ENCODE results near the gene RAD51B. TPM values are rescaled to one million over a fixed set of nuclear protein-coding genes. Genes with fewer than 3 reads are reported as not detected.

RAD51B gene
- total and polyA plus RNA-seq, 9 donors: 21.6 to 70.1 (median 35.1) TPM

DNA sequence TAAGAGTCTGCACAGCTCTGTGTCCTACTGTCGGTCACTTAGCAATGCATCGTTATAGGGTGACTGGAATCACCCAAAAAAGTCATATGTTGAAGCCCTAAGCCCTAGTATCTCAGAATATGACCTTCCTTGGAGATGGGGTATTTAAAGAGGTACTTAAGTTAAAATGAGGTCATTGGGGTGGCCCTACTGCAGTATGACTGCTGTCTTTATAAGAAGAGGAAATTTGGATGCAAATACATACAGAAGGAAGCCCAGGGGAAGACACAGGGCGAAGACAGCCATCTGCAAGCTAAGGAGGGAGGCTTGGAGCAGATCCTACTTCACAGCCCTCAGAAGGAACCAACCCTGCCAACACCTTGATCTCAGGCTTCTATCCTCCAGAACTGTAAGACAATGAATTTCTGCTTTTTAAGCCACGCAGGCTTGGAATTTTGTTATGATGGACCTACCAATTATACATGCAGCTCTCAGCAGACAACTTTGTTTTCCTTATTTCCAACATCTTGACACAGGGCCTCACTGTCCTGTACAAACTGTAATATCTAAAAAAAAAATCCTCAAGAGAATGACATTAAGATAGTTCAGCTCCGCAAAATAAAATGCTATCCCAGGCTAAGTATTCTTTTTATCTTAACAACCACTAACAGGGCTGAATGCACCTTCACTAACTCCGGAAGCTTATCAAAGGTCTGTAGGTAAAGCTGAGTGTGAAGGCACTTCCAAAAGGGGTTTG lies 932.9 kb downstream of the RAD51B start:
- 55 to 70% (median 70%) methylated on average over 6 of the region's 6 CpGs for WGBS, 3 donors
- TF ChIP-seq POLR2A (IDR thresholded peaks at IDR 0.05): no peak
- TF ChIP-seq EP300 (IDR thresholded peaks at IDR 0.05): no peak
- TF ChIP-seq, protein P1, sequence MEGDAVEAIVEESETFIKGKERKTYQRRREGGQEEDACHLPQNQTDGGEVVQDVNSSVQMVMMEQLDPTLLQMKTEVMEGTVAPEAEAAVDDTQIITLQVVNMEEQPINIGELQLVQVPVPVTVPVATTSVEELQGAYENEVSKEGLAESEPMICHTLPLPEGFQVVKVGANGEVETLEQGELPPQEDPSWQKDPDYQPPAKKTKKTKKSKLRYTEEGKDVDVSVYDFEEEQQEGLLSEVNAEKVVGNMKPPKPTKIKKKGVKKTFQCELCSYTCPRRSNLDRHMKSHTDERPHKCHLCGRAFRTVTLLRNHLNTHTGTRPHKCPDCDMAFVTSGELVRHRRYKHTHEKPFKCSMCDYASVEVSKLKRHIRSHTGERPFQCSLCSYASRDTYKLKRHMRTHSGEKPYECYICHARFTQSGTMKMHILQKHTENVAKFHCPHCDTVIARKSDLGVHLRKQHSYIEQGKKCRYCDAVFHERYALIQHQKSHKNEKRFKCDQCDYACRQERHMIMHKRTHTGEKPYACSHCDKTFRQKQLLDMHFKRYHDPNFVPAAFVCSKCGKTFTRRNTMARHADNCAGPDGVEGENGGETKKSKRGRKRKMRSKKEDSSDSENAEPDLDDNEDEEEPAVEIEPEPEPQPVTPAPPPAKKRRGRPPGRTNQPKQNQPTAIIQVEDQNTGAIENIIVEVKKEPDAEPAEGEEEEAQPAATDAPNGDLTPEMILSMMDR (IDR thresholded peaks at IDR 0.05): no peak
- Histone ChIP-seq H3K4me3 (no peak overlapping the region), H3K9me3 (no peaks in the 10 kb centered on the region), H3K36me3 (no peaks in the 10 kb centered on the region), H3K27ac (peak overlapping the region in 1 of 2 donors; percentile 23), H3K27me3 (no peaks in the 10 kb centered on the region), H3K4me1 (ENCODE audit: insufficient read depth) (peaks cover 19% of the 10 kb centered on the region)
- intact Hi-C loops (cut with DNase I): no loop called here
- DNase-seq: no peak

DNA sequence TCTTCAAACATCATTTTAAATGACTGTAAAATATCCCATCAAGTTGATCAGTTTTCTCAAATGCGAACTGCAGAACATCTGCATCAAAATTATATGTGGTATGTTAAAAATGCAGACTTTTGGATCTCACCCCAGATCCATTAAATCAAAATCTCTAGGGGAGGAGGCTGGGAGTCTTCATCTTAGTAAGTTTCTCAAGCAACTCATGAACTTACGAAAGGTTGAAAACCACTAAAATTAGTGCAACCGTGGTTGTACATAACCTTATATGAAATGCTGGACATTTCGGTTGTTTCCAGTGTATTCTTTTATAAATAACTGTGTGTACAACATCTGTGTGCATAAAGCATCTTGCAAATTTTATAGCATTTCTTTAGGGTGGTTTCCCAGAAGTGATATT lies 934.1 kb downstream of the RAD51B start:
- 30 to 47% (median 43%) methylated on average over 4 of the region's 4 CpGs for WGBS, 3 donors
- Histone ChIP-seq H3K4me3 (no peak overlapping the region), H3K27ac (no peak overlapping the region), H3K9me3 (no peaks in the 10 kb centered on the region), H3K36me3 (no peaks in the 10 kb centered on the region), H3K4me1 (ENCODE audit: insufficient read depth) (peaks cover 27% of the 10 kb centered on the region), H3K27me3 (no peaks in the 10 kb centered on the region)
- TF ChIP-seq, protein P1 (IDR thresholded peaks at IDR 0.05): no peak
- TF ChIP-seq EP300 (IDR thresholded peaks at IDR 0.05): no peak
- no peak for TF ChIP-seq POLR2A (IDR thresholded peaks at IDR 0.05)
- no peak for DNase-seq
- intact Hi-C loops (cut with DNase I): no loop called here

DNA sequence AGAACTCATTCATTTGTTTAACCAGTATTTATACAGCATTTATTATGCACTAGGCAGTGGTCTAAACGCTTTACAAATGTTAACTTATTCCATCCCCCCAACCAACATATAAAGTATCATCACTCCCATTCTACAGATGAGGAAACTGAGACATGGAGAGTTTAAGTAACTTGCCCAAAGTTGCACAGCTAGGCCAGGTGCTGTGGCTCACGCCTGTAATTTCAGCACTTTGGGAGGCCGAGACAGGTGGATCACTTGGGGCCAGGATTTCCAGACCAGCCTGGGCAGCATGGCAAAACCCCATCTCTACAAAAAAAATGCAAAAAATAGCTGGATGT lies 935.4 kb downstream of the RAD51B start:
- H3K27ac ChIP-seq: no peak overlapping the region
- intact Hi-C loops (cut with DNase I): loop anchor here in 1 of 4 donors (5.0 kb wide), 1 partner anchor 68 kb away; no protein-coding TSS in a partner anchor
- no peaks in the 10 kb centered on the region for H3K27me3 ChIP-seq
- TF ChIP-seq, protein P1 (IDR thresholded peaks at IDR 0.05): no peak
- TF ChIP-seq POLR2A (IDR thresholded peaks at IDR 0.05): no peak
- no peak for TF ChIP-seq EP300 (IDR thresholded peaks at IDR 0.05)
- DNase-seq: no peak
- H3K4me3 ChIP-seq: no peak overlapping the region
- no peaks in the 10 kb centered on the region for H3K9me3 ChIP-seq
- 96 to 99% (median 97%) methylated on average over 3 of the region's 3 CpGs for WGBS, 3 donors
- no peaks in the 10 kb centered on the region for H3K36me3 ChIP-seq
- H3K4me1 ChIP-seq (ENCODE audit: insufficient read depth): peaks cover 27% of the 10 kb centered on the region

DNA sequence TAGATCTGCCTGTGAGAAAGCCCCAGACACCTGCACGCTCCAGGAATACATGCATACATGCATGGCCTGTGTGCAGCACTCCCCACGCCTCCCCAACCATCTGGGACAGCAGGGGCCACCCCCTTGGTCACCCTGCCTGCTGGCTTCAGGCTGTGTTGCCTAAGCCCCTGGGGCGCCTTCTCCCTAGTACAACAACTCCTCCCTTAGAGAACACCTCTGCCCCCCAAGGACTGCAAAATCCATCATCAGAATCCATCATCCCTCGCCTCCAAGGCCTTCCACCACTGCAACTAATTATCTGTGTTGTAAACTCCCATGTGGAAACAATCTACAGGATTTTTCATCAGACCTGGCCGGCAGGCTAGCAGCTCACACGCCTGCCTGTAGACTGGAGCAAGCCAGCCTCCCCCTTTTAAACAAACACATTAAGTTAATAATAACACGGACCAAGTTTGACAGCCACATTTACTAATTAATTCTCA lies 936.5 kb downstream of the RAD51B start:
- no peak overlapping the region for H3K4me3 ChIP-seq
- peaks cover 27% of the 10 kb centered on the region for H3K4me1 ChIP-seq (ENCODE audit: insufficient read depth)
- no peaks in the 10 kb centered on the region for H3K9me3 ChIP-seq
- no peaks in the 10 kb centered on the region for H3K36me3 ChIP-seq
- WGBS, 3 donors: 47 to 62% (median 60%) methylated on average over 7 of the region's 7 CpGs
- intact Hi-C loops (cut with DNase I): loop anchor here in 1 of 4 donors (5.0 kb wide), 1 partner anchor 69 kb away; no protein-coding TSS in a partner anchor
- H3K27me3 ChIP-seq: no peaks in the 10 kb centered on the region
- no peak for TF ChIP-seq POLR2A (IDR thresholded peaks at IDR 0.05)
- TF ChIP-seq, protein P1 (IDR thresholded peaks at IDR 0.05): no peak
- no peak for TF ChIP-seq EP300 (IDR thresholded peaks at IDR 0.05)
- no peak overlapping the region for H3K27ac ChIP-seq
- DNase-seq: peak in 1 of 5 donors; percentile 35

Measured in ovary (tissue), 9 donors.